Measurements from ENCODE around the gene FCN2.

GRCh38 chr9:134836406-134836970 is 44.1 kb upstream of the FCN2 start:
- TF ChIP-seq CTCF (IDR thresholded peaks at IDR 0.05), result no peak
- TF ChIP-seq POLR2A (IDR thresholded peaks at IDR 0.05), result no peak
